ENCODE data around the gene JAZF1.
"Not testable (repeated sequence)": the region's sequence is repeated elsewhere in the genome, so short reads cannot be mapped to it uniquely, and the experiment has no call there.

The JAZF1 gene

DNA sequence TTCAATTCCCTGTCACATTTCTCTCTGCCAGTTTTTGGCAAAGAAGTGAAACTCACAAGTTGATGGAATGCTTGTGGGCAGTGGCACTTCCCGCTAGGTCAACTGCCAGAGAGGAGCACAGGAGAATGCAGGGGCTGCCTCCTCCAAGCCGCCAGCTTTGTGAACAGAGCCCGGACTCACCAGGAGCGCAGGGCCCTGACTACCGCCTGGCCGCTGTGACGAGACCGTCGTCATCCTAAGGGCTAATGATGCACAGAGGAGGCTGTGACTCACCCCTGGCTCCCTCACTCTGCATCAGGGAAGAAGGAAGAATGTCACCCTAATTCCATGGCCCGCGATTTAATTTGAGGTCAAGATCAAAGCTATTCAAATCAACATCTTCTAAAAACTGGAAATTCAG is 316.7 kb downstream of the JAZF1 start:
- no peaks in the 10 kb centered on the region for H3K4me1 ChIP-seq (ENCODE audit: control insufficient read depth, insufficient read depth, low read length, poor library complexity, severe bottlenecking)
- no peak overlapping the region for H3K27ac ChIP-seq (ENCODE audit: low read depth, low read length, severe bottlenecking)
- no peak overlapping the region for H3K4me3 ChIP-seq (ENCODE audit: extremely low read depth, insufficient read depth, low read length, poor library complexity, severe bottlenecking)
- H3K36me3 ChIP-seq (ENCODE audit: control insufficient read depth, insufficient read depth, low read length), result no peaks in the 10 kb centered on the region
- WGBS, 2 experiments (ENCODE audit: insufficient coverage in 2 of 2), result 66 to 69% methylated on average over 9 to 11 of the region's 11 CpGs
- no peaks in the 10 kb centered on the region for H3K9me3 ChIP-seq (ENCODE audit: control insufficient read depth, low read length)

DNA sequence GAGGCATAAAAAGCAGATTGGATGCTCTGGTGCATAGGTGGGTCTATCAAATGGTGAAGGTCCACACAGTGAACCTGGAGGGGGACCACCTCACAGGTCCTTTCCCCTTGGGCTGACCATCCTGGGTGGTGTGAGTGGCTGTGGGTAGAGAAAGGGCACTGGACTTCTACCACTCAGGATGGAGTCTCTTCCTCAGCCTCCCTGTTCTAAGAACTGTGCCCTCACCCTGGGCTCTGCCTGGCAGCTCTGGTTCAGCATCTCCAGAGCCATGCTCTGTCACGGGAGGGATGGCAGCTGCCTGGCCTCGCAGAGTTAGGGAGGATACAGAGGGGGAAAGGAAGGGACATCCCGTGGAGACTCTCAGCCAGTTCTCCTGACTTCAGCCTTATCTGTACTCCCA is 318.8 kb downstream of the JAZF1 start:
- Histone ChIP-seq H3K4me1 (ENCODE audit: control insufficient read depth, insufficient read depth, low read length, poor library complexity, severe bottlenecking) (no peaks in the 10 kb centered on the region), H3K4me3 (ENCODE audit: extremely low read depth, insufficient read depth, low read length, poor library complexity, severe bottlenecking) (no peak overlapping the region), H3K27ac (ENCODE audit: low read depth, low read length, severe bottlenecking) (no peak overlapping the region), H3K36me3 (ENCODE audit: control insufficient read depth, insufficient read depth, low read length) (no peaks in the 10 kb centered on the region), H3K9me3 (ENCODE audit: control insufficient read depth, low read length) (no peaks in the 10 kb centered on the region)
- 80 to 100% methylated on average over 1 of the region's 3 CpGs for WGBS, 2 experiments (ENCODE audit: insufficient coverage in 2 of 2)

GRCh38 chr7:27860800-27861199 is 319.8 kb downstream of the JAZF1 start:
- no peaks in the 10 kb centered on the region for H3K9me3 ChIP-seq (ENCODE audit: control insufficient read depth, low read length)
- no peak overlapping the region for H3K27ac ChIP-seq (ENCODE audit: low read depth, low read length, severe bottlenecking)
- 91 to 95% methylated on average over 5 to 6 of the region's 6 CpGs for WGBS, 2 experiments (ENCODE audit: insufficient coverage in 2 of 2)
- H3K36me3 ChIP-seq (ENCODE audit: control insufficient read depth, insufficient read depth, low read length), result no peaks in the 10 kb centered on the region
- no peak overlapping the region for H3K4me3 ChIP-seq (ENCODE audit: extremely low read depth, insufficient read depth, low read length, poor library complexity, severe bottlenecking)
- H3K4me1 ChIP-seq (ENCODE audit: control insufficient read depth, insufficient read depth, low read length, poor library complexity, severe bottlenecking), result no peaks in the 10 kb centered on the region

DNA sequence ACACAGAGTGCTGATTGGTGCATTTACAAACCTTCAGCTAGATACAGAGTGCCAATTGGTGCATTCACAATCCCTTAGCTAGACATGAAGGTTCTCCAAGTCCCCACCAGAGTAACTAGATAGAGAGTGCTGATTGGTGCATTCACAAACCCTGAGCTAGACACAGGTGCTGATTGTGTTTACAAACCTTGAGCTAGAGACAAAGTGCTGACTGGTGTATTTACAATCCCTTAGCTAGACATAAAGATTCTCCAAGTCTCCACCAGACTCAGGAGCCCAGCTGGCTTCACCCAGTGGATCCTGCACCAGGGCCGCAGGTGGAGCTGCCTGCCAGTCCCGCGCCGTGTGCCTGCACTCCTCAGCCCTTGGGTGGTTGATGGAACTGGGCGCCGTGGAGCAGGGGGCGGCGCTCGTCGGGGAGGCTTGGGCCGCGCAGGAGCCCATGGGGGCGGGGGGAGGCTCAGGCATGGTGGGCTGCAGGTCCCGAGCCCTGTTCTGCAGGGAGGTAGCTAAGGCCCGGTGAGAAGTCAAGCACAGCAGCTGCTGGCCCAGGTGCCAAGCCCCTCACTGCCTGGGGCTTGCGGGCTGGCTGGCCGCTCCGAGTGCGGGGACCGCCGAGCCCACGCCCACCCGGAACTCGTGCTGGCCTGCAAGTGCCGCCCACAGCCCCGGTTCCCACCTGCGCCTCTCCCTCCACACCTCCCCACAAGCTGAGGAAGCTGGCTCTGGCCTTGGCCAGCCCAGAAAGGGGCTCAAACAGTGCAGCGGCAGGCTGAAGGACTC is 323.7 kb downstream of the JAZF1 start:
- not testable (repeated sequence) for H3K27ac ChIP-seq (ENCODE audit: low read depth, low read length, severe bottlenecking); H3K4me3 ChIP-seq (ENCODE audit: extremely low read depth, insufficient read depth, low read length, poor library complexity, severe bottlenecking); H3K4me1 ChIP-seq (ENCODE audit: control insufficient read depth, insufficient read depth, low read length, poor library complexity, severe bottlenecking); H3K36me3 ChIP-seq (ENCODE audit: control insufficient read depth, insufficient read depth, low read length); H3K9me3 ChIP-seq (ENCODE audit: control insufficient read depth, low read length)
- 93 to 94% methylated on average over 11 to 27 of the region's 28 CpGs for WGBS, 2 experiments (ENCODE audit: insufficient coverage in 2 of 2)

DNA sequence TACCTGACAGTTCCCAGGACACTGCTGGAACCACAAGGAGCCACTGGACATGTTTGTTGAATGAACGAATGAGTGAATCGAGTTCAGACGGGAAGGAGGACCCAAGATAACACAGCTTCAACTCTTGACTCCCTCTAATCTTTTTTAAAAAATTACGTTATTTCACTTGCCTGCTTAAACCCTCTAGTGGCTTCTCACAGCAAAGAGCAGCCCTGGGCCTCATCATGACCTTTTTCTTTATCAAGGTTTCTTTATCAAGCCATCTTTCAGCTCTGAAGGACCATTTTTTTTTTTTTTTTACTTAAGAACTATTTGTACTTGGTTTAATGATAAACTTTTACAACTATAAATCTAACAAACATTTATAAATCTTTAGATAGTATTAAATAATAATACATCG is 330.1 kb downstream of the JAZF1 start:
- H3K4me3 ChIP-seq (ENCODE audit: extremely low read depth, insufficient read depth, low read length, poor library complexity, severe bottlenecking), result no peak overlapping the region
- H3K9me3 ChIP-seq (ENCODE audit: control insufficient read depth, low read length), result no peaks in the 10 kb centered on the region
- H3K4me1 ChIP-seq (ENCODE audit: control insufficient read depth, insufficient read depth, low read length, poor library complexity, severe bottlenecking), result no peaks in the 10 kb centered on the region
- H3K36me3 ChIP-seq (ENCODE audit: control insufficient read depth, insufficient read depth, low read length), result no peaks in the 10 kb centered on the region
- WGBS, 2 experiments (ENCODE audit: insufficient coverage in 2 of 2), result 89 to 95% methylated on average over 4 of the region's 5 CpGs
- no peak overlapping the region for H3K27ac ChIP-seq (ENCODE audit: low read depth, low read length, severe bottlenecking)

GRCh38 chr7:27846388-27846787 is 334.2 kb downstream of the JAZF1 start:
- no peak overlapping the region for H3K4me3 ChIP-seq (ENCODE audit: extremely low read depth, insufficient read depth, low read length, poor library complexity, severe bottlenecking)
- no CpG with 5 or more reads among the region's 3 CpGs for WGBS, 2 experiments (ENCODE audit: insufficient coverage in 2 of 2)
- H3K36me3 ChIP-seq (ENCODE audit: control insufficient read depth, insufficient read depth, low read length), result no peaks in the 10 kb centered on the region
- H3K9me3 ChIP-seq (ENCODE audit: control insufficient read depth, low read length), result no peaks in the 10 kb centered on the region
- no peak overlapping the region for H3K27ac ChIP-seq (ENCODE audit: low read depth, low read length, severe bottlenecking)
- H3K4me1 ChIP-seq (ENCODE audit: control insufficient read depth, insufficient read depth, low read length, poor library complexity, severe bottlenecking), result no peaks in the 10 kb centered on the region

DNA sequence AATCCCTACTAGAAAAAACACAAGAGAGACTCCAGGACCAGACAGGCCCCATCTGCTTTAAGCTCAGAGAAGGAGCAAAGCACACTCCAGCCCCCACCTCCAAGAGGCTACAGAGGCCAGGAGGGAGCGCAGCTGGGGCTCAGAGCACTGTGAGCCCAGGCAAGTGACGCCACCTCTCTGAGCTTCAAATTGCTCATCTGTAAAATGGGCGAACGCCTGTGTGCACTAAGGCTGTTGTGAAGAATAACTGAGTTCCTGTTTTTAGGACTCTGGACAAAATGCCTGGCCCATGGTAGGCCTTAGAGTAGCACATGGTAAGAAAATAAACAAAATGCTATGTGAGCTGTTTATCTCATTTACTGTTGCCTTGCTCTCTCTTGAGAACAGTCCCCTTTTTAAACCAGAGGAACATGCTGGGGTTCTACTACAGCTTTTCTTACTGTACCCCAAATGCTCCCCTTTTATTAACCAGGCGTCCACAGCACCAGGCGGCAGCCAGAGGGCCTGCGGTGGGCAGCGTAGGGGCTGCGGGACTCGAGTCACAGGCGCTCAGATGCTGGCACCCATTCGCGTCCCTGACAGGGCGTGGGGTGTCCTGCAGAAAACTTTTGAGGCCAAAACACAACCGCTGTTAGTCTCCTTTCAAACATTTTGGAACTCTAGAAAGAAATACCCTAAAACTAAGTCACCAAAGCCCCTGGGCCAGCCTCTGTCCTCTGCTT is 336.9 kb downstream of the JAZF1 start:
- Histone ChIP-seq H3K9me3 (ENCODE audit: control insufficient read depth, low read length) (no peaks in the 10 kb centered on the region), H3K4me3 (ENCODE audit: extremely low read depth, insufficient read depth, low read length, poor library complexity, severe bottlenecking) (no peak overlapping the region), H3K36me3 (ENCODE audit: control insufficient read depth, insufficient read depth, low read length) (no peaks in the 10 kb centered on the region), H3K4me1 (ENCODE audit: control insufficient read depth, insufficient read depth, low read length, poor library complexity, severe bottlenecking) (no peaks in the 10 kb centered on the region), H3K27ac (ENCODE audit: low read depth, low read length, severe bottlenecking) (no peak overlapping the region)
- 97% methylated on average over 15 of the region's 15 CpGs for WGBS, 2 experiments (ENCODE audit: insufficient coverage in 2 of 2)

GRCh38 chr7:27842851-27843250 is 337.7 kb downstream of the JAZF1 start:
- Histone ChIP-seq H3K36me3 (ENCODE audit: control insufficient read depth, insufficient read depth, low read length) (no peaks in the 10 kb centered on the region), H3K4me1 (ENCODE audit: control insufficient read depth, insufficient read depth, low read length, poor library complexity, severe bottlenecking) (no peaks in the 10 kb centered on the region), H3K4me3 (ENCODE audit: extremely low read depth, insufficient read depth, low read length, poor library complexity, severe bottlenecking) (no peak overlapping the region), H3K9me3 (ENCODE audit: control insufficient read depth, low read length) (no peaks in the 10 kb centered on the region), H3K27ac (ENCODE audit: low read depth, low read length, severe bottlenecking) (no peak overlapping the region)
- 88 to 89% methylated on average over 6 to 9 of the region's 9 CpGs for WGBS, 2 experiments (ENCODE audit: insufficient coverage in 2 of 2)

DNA sequence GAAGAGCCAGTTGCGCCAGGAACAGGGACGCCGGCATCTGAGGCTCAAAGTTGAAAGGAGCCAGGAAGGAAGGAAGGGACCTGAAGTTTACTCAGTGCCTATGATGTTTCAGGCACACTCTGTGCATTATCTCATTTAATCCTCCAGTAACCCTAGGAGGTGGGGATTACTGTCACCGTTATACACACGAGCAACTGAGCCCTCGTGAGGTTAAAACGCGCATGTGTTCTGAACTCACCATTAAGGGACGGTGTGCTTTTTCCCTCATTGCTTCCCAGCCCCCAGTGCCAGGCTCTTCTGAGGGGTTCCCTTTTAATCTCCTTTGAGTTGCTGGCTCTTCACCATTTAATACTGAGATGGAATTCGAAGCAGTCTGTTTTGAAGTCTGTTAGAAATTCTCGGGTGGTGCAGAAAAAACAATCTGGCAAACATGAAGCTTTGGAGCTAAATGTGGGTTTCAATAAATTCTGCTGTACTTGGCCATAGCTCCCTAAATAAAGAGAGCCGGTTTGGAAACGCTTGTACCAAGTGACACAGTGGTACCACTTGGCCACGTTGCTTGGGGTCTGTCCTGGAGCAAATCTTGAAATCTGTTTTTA is 338.4 kb downstream of the JAZF1 start:
- H3K27ac ChIP-seq (ENCODE audit: low read depth, low read length, severe bottlenecking), result no peak overlapping the region

GRCh38 chr7:27840760-27841364 is 339.7 kb downstream of the JAZF1 start:
- Histone ChIP-seq H3K27ac (ENCODE audit: low read depth, low read length, severe bottlenecking) (no peak overlapping the region), H3K4me3 (ENCODE audit: extremely low read depth, insufficient read depth, low read length, poor library complexity, severe bottlenecking) (no peak overlapping the region)

More for the DNA sequence above, 338.4 kb downstream of the JAZF1 start:
- WGBS, 2 experiments (ENCODE audit: insufficient coverage in 2 of 2), result 80 to 81% methylated on average over 11 to 12 of the region's 14 CpGs
- Histone ChIP-seq H3K36me3 (ENCODE audit: control insufficient read depth, insufficient read depth, low read length) (no peaks in the 10 kb centered on the region), H3K4me3 (ENCODE audit: extremely low read depth, insufficient read depth, low read length, poor library complexity, severe bottlenecking) (no peak overlapping the region), H3K4me1 (ENCODE audit: control insufficient read depth, insufficient read depth, low read length, poor library complexity, severe bottlenecking) (no peaks in the 10 kb centered on the region), H3K9me3 (ENCODE audit: control insufficient read depth, low read length) (no peaks in the 10 kb centered on the region)

More at GRCh38 chr7:27840760-27841364, 339.7 kb downstream of the JAZF1 start:
- Histone ChIP-seq H3K9me3 (ENCODE audit: control insufficient read depth, low read length) (no peaks in the 10 kb centered on the region), H3K36me3 (ENCODE audit: control insufficient read depth, insufficient read depth, low read length) (no peaks in the 10 kb centered on the region), H3K4me1 (ENCODE audit: control insufficient read depth, insufficient read depth, low read length, poor library complexity, severe bottlenecking) (no peaks in the 10 kb centered on the region)
- WGBS, 2 experiments (ENCODE audit: insufficient coverage in 2 of 2), result 95 to 97% methylated on average over 15 to 17 of the region's 18 CpGs
